Fibroblast of skin of back (primary cell): ENCODE data around the gene SAMD8.
"Not testable (repeated sequence)": the region's sequence is repeated elsewhere in the genome, so short reads cannot be mapped to it uniquely, and the experiment has no call there.

Experiments
- DNase-seq: peaks from one replicate; pipeline ENCODE4 v3.0.0-alpha.2; 2013

Gene SAMD8

DNA sequence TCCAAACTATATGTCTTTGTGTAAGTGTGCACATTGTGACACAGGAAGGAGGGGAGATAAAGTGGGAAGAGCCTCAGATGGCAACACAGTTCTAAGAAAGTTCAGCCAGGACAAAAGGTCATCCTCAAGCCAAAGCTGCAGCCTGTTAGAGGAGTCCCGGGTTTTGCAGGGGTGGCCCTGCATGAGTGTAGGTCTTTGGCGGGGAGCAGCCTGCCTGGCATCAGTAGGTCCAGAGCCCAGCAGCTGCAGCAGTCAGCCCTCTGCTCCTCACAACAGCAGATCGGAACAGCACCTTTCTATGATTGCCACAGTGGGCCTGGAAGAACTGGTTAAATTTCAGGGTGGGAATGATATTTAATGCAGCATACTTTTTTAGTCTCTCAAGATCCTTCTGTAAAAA is 85.6 kb downstream of the SAMD8 start:
- DNase-seq: no peak

DNA sequence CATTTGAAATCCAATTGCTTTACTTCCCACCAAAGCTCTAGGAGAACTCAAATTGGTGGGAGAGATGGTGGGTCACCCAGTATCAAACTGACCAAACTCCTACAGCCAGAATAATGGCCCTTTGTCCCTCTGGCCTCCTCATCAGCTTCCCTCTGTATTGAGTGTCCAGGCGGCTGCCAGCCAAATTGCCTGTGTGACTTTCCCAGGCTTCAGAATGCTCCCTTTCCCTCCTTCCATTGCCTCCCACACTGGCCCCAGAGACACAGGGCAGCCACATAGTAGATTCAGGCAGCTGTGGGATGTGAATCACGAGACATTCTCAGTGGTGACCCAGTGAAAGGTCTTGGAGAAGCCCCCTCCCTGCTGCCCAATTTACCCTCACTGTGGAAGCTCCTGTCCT is 86.5 kb downstream of the SAMD8 start:
- DNase-seq: no peak

DNA sequence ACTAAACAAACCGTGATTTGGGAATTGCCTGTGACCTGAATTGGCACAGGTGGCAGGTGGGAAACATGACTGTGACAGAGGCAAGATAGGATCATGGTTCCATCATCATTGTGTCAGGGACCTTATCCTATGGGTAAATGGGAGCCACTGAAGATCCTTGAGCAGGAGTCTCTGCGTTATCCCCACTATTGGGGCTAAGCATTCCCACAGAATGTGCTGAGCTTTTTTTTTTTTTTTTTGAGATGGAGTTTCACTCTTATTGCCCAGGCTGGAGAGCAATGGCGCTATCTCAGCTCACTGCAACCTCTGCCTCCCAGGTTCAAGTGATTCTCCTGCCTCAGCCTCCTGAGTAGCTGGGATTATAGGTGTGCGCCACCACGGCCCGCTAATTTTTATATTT is 88.5 kb downstream of the SAMD8 start:
- DNase-seq: not testable (repeated sequence)

DNA sequence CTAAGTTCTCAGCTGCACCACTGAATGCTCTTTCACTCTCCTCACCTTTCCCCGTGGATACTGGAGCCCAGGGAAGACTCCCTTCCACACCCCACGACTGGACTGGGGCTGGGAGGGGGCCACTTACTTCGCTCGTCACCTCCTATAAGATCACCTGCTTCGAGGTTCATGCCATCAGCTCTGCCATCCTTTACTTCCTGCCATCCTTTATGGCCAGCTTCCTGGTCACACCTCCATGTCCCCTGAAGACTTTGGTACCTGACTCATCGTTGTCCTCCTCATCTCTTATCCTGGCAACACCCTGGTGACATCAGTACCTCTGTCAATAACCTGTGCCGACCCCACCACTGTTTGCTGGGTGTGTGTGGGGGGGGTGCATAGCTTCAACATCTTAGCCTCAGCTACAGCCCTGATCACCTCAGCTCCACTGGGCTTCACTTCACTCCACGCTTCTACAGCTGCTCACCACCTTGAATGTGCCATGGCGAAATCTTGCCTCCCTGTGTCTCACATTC is 90.4 kb downstream of the SAMD8 start:
- no peak for DNase-seq

DNA sequence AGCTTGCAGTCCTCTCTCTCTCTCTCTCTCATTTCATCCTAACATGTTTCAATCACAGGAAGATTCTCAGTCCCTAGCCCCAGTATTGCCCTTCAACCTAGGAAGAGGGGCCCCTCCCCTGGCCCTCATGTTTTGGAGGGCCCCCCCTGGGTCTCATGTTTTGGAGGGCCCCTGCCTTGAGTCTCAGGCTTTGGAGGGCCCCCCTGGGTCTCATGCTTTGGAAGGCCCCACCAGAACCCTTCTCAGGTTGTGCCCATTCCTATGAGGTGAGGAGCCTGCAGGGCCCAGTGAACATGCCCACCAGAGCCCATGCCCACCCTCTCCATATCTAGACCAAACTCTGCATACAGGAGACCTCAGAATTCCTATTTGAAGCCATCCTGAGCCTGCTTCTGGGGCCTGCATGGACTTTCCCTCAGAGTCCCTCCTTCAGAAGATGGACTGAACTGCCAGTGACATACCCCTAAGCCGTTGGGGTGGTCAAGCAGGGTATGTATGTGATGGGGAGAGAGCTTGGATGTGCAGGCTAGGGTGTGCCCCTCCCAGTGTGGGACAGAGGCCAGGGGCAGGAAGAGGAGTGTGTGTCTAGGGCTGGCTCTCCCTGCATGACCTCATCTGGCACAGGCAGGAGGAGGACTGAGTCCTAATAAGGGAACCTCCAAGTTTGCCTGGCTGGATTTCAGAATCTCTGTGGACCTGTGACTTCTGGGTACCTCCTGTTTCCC is 91.0 kb downstream of the SAMD8 start:
- DNase-seq: peak; percentile 90

DNA sequence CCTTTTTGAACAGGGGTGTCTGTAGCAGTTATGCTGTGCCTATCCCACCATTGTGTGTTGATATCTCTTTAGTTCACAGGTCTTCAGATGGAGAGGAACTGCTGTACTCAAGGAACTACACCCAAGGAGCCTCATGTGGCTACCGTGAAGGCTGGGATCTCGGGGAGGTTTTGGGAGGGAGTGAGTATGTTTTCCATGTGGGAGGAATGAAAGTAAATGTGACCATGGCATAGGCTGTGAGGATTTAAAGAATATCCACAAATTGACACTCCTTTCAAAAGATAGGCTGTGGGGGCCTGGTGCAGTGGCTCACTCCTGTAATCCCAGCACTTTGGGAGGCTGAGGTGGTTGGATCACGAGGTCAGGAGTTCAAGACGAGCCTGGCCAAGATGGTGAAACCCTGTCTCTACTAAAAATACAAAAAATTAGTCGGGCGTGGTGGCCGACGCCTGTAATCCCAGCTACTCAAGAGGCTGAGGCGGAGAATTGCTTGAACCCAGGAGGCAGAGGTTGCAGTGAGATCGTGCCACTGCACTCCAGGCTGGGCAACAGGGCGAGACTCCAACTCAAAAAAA is 91.7 kb downstream of the SAMD8 start:
- not testable (repeated sequence) for DNase-seq

DNA sequence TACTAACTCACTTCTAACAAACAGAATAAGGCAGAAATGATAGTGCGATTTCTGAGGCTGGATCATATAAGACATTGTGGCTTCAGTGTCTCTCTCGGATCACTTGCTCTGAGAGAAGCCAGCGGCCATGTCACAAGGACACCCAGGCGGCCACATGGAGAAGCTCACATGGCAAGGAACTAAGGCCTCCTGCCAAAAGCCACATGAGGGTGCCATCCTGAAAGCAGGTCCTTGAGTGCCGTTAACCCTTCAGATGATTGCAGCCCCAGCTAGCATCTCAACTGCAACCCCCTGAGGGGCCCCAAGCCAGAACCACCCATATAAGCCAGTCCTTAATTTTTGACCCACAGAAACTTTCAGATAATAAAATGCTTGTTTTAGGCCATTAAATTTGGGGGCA is 92.3 kb downstream of the SAMD8 start:
- DNase-seq: no peak

DNA sequence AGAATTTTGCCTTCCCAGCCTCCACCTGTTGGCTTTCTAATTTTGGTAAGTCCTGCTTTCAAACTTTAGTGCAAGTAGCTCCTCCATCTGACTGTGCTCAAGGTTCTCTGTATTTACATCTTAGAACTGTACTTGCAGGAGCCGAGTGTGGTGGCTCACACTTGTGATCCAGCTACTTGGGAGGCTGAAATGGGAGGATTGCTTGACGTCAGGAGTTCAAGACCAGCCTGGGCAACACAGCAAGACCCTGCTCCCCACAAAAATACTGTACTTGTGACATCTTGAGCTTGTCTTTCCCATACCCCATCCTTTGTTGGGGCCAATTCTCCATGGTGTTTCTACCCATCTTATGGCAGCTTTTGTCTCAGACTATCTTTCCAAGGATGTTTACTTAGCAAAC is 94.5 kb downstream of the SAMD8 start:
- no peak for DNase-seq

DNA sequence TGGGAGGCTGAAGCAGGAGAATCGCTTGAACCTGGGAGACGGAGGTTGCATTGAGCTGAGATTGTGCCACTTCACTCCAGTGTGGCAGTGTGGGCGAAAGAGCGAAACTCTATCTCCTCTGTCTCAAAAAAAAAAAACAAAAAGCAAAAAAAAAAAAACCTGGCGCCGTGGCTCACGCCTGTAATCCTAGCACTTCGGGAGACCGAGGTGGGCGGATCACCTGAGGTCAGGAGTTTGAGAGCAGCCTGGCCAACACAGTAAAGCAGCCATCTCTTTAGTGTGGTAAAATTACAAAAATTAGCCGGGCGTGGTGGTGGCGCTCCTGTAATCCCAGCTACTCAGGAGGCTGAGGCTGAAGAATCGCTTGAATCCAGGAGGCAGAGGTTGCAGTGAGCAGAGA is 95.2 kb downstream of the SAMD8 start:
- DNase-seq: not testable (repeated sequence)

DNA sequence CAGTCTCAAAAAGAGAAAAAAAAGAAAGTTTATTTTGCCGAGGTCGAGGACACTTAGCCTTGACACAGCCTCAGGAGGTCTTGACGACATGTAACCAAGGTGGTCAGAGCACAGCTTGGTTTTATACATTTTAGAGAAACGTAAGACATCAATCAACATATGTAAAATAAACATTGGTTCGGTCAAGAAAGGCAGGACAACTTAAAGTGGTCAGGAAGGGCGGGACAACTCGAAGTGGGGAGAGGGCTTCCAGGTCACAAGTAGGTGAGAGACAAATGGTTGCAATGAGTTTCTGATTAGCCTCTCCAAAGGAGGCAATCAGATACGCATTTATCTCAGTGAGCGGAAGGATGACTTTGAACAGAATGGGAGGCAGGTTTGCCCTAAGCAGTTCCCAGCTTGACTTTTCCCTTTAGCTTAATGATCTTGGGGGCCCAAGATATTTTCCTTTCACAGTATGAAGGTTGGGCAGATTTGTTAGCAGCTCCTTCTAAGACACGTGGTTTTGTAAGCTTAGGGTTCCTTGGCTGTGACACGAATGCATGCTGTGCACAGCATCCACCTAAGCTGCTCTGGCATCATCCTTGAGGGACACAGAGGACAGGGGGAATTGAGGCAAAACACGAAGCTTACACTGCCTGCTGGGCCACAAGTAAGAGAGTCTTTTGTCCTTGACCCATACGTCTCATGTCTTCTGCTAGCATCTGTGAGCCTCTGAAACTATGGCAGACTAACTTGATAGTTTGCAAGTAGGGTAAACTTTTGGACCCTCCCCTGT is 95.8 kb downstream of the SAMD8 start:
- no peak for DNase-seq

DNA sequence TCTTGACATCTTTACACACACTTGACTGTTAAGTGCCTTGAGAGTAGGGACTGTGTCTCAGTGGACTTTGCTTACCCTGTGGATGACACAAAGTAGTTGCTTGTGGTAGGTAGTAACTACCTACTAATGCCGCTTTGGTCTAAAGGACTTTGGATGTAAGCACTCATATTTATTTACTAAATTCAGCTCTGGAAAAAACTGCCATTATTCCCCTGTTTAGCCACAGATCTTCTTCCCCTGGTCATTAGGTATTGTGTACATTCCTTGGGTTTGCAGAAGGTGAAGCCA is 96.3 kb downstream of the SAMD8 start:
- no peak for DNase-seq

DNA sequence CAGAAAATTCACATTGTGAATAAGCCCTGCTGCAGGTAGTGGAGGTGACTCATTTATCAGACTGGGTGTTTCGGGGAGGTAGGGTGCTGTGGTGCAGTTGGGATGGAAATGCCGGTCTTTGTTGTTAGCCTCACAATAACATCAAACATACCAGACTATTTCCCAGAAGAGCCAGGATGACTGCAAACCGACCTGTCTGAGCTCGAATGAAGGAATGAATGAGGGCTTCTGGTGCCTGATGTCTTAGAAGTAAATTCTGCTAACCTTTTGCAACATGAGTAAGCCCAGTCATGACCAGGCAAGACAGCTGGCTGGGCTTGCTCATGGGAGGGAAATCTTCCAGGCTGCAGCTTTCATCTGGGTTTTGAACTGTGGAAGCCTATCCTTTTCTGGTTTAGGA is 96.7 kb downstream of the SAMD8 start:
- DNase-seq: peak; percentile 49

DNA sequence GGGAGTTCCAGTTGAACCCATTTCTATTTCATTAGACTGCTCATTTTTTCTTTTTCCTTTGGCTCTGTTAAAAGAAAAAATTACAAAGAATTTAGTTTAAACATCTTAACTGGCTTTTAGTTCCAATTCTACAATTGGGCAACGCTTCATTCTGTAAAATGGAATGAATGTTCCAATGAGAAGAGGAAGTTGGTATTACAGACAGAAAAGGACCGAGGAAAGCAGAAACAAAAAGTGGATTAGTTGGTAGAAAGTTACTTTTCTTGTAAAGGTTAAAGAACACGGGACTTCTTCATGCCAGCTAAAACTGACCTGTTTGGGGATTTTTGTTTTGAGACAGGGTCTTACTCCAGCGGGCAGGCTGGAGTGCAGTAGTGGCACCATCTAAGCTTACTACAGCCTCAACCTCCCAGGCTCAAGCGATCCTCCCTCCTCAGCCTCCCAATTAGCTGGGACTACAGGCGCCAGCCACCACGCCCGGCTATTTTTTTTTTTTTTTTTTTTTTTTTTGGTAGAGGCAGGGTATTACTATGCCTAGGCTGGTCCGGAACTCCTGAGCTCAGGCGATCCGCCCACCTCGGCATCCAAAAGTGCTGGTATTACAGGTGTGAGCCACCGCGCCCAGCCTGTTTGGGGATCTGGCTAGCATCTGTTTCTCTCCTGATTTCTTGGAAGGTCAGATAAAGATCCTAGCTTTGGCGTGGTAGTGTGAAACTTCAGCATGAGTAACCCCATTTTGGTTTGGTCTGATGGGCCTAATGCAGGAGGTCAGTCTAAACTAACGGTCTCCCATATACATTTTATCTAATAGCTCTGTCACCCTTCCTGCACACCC is 97.8 kb downstream of the SAMD8 start:
- DNase-seq: no peak

DNA sequence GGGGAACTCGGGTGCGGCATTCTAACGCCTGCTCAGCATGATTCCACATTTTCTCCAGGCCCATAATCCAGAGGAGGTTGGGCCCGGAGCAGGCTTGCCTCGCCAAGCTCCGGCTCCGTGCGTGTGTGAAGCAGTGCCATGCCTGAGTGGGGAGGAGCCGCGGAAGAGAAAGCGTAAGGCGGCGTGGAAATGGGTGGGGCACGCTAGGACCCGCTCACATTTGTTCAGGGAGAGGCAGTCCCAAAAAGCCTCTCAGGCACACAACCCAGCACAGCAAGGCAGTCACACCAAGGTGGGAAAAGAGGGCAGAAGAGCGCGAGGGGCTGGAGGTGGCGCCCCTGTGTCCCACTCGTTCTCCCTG is 98.4 kb downstream of the SAMD8 start:
- DNase-seq: peak; percentile 85

DNA sequence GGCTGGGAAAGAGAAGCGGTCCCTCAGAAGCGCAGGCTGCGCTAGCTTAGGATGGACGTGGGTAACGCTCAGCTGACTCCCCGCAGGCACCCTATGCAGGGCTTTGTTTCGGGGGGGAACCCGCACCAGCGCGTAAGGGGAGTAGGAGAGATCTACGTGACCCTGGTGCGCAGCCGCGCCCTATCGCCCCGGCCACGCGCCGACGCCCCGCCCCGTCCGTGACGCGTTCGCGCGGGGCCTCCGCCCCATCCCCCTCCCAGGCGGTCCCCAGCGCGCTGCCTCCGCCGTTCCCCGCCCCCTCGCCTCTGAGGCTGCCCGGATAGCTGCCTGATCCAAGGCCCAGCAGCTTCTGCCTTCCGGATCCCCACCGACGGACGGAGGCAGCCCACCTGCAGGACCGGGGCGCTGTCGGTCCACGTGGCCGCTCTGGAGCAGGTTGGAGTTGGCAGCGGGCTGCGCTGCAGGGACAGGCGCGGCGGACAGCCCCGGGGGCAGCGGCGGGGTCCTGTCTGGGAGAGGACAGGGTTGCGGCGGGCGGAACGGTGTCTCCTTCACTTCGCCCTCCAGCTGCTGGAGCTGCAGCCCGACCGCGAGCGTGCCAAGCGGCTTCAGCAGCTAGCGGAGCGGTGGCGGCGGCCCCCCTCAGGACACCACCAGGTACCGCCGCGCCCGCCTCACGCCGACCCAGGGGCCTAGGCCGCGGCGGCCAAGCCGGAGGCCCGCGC is 99.0 kb downstream of the SAMD8 start, which contains the start of gene VDAC2:
Gene VDAC2, plus strand, starts transcription at position 515 of the 725 bp plus-strand sequence. CDS start 363 bp downstream, outside the sequence.
- peak; percentile 87 for DNase-seq

DNA sequence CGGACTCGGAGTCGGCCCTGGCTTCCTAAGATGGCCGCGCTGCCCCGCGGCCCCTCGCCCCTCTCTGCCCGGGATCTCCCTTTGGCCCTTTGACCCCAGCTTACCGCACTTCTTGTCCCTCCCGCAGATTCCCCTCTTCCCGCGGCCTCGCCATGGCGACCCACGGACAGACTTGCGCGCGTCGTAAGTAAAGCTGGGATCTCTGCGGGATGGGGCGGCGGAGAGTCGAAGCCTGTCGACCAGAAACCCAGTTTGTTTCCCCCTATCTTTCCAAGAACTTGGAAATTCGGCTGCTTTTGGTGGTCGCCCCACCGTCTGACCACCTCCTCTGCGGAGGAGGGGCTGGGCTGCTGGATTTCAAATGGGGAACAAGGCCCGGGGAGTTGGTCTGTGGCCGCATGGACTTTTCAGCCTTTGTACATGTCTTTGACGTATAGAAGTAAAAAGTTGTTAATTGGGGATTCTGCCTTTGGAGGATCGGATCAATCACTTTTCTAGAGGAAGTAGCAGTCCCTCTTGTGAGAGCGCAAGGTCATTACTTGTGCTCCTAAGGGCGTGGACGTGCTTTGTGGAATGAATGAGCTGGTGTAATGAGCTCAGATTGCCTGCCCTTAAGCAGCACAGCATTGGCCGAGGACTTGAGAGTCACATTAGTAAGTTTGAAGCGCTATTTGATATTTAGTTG is 99.7 kb downstream of the SAMD8 start:
- peak; percentile 70 for DNase-seq

DNA sequence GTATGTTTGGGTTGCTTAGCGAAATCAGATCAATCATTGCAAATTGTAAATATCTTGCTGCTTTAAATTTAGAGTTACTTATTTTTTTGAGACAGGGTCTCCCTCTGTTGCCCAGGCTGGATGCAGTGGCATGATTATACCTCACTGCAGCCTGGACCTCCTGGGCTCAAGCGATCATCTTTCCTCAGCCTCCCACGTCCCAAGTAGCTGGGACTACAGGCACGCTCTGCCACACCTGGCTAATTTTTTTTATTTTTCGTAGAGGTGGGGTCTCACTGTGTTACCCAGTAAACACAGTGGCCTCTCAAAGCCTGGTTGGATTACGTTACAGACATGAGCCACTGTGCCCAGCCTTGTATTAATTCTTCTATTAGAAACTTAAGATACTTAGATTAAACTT is 100.9 kb downstream of the SAMD8 start:
- no peak for DNase-seq

DNA sequence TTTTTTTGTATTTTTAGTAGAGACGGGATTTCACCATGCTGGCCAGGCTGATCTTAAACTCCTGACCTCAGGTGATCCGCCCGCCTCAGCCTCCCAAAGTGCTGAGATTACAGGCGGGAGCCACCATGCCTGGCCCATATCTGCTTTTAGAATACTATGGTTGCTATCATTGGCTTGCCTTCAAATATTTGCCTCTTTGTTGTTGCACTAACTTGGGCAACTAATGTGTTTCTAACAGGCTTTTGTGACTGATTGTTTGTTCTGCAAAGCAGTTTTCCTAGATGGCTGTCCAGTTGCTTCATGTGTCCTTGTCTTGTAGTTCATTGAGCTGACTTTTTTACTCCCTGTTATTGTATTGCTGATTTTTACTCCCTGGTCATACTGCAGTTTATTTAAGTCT is 108.8 kb downstream of the SAMD8 start:
- DNase-seq: no peak

DNA sequence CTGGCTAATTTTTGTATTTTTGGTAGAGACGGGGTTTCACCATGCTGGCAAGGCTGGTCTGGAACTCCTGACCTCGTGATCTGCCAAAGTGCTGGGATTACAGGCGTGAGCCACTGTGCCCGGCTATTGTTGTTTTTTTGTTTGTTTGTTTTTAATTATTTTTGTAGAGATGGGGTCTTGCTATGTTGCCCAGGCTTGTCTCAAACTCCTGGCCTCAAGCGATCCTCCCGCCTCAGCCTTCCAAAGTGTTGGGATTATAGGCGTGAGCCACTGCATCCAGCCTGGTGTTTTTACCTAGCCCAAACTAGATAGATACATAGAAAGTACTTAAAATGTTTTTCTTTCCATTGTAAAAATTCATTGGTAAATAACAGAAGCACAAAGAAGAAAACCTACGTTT is 110.0 kb downstream of the SAMD8 start:
- not testable (repeated sequence) for DNase-seq

DNA sequence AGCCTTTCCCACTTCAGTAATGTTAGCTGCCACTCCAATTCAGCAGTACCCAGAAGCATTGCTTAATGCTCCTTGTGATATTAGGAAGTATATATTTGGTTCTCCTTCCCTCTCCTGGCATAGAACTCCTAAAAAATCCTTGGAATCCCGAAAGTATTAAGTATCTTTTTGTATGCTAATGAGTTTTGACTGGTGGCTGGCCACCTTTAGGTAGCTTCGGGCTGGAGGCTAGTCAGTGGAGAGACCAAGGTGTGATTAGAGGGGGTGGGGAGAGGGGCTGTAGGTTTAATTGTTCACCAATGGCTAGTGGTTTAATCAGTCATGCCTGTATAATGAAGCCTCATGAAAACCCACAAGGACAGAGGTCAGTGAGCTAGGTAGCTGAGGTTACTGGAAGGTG is 112.1 kb downstream of the SAMD8 start:
- no peak for DNase-seq

DNA sequence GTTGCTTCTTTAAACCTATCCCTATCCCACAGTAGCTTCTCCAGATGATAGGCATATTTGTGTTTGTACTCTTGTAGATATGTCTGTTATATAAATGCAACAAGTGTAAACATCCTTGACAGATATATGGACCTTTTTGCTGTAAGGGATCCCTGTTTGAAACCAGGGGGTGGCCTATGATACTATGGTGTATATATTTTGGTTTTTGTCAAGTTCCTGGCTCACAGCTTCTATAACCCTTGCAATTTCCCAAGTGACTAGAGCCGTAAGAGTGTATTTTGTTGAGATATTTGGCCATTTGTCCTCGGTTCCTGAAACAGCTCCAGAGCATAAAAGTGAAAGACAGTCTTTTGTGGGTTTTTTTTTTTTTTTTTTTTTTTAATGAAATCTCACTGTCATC is 114.6 kb downstream of the SAMD8 start:
- DNase-seq: no peak

DNA sequence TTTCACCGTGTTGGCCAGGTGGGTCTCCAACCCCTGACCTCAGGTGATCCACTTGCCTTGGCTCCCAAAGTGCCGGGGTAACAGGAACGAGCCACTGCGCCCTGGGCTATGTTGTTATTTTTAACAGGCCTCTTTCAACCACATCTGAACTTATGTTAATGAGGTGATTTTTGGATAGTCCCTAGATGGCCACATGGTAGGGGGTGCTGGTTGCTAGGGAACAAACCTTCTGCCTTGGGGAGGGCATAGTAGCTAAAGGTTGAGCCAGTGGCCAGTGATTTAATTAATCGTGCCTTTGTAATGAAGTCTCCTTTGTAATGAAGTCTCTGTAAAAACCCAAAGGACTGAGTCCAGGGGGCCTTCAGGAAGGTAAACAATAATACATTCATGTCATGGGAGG is 115.2 kb downstream of the SAMD8 start:
- no peak for DNase-seq
